Fibroblast of skin of left quadriceps (primary cell): ENCODE data around the gene TSEN15.
A peak's percentile ranks its signal among the peaks of the same experiment; 100 is the strongest.

Experiments used
- DNase-seq, 2 experiments: peaks; one replicate each; pipeline ENCODE4 v3.0.0-alpha.2; 2013; ENCODE audit warnings: low read depth in 2 of 2

Gene TSEN15

GRCh38 chr1:184051485-184052193, at the start of gene TSEN15:
Gene TSEN15 (plus strand): TSS chr1:184051730. CDS start chr1:184051756, 26 bp downstream.
- peak; percentile 77 to 80 for DNase-seq

DNA sequence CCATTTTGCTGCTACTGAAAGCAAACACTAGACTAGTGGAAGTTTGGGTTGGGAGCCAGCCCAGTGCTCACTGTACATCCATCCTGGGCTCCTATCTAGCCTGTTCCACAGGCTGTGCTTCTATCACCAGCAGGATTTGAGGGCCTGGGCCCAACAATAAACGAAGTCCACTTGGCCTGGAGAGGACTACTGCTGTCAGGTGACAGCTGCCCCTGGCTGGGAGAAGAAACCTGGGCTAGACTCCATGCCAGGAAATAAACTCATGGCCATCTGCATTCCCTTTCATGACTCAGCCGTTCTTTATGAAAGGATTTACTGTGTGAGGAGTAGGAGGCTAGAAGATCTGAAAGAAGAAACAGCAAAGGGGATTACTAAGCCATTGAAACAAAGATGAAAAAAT, 49.5 kb upstream of the TSEN15 start:
- peak; percentile 65 to 72 for DNase-seq

DNA sequence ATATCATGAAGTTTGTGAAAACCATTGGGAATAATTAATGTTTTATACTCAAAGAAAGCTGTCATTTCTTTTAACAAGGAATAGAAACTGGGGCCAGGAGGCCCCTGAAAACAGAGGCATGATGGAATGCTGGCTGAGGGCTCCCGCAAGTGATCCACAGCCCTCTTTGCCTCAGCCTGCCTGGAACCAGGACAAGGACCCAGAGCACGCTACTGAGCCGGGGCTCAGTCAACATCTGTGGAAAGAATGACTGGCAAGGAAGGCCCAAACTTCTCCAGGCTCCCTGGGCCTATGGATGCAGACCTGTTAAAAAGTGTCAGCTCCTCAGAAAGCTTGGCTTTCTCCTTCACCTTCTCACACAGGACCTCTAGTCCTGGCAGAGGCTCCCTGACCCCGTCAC, 46.6 kb upstream of the TSEN15 start:
- DNase-seq: no peak

GRCh38 chr1:184005506-184005905, 46.0 kb upstream of the TSEN15 start:
- no peak for DNase-seq

- DNase-seq: no peak
These were observed 40.7 kb upstream of the TSEN15 start for GRCh38 chr1:184010788-184011187.

- DNase-seq: no peak
These were observed 39.3 kb upstream of the TSEN15 start for GRCh38 chr1:184012187-184012586.

GRCh38 chr1:184014271-184014670, 37.3 kb upstream of the TSEN15 start:
- DNase-seq: peak in 1 of 2 experiments; percentile 22

DNA sequence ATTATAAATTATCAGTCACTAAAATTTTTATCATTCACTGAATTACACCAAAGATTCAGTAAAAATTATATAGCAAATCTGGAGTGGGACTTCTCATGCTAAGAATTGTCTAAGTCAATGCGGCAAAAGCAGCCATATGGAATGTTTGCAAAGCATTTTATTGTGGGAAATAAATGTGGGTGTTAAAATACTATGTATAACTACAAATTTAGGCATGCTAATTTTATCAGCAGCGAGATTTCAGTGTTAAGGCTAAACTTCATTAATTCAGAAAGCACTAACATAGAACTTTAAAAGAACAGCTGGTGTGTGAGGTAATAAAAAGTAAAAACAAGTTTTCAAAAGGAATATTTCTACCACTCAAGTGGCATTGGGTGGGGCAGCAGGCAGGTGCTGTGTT, 35.4 kb upstream of the TSEN15 start:
- DNase-seq: no peak

- DNase-seq: no peak
These were observed 34.2 kb upstream of the TSEN15 start for GRCh38 chr1:184017306-184017705.

- no peak for DNase-seq
These were observed 32.9 kb upstream of the TSEN15 start for GRCh38 chr1:184018622-184019021.

GRCh38 chr1:184019069-184019468, 32.5 kb upstream of the TSEN15 start:
- DNase-seq: no peak

GRCh38 chr1:184019506-184019905, 32.0 kb upstream of the TSEN15 start:
- DNase-seq: no peak

DNA sequence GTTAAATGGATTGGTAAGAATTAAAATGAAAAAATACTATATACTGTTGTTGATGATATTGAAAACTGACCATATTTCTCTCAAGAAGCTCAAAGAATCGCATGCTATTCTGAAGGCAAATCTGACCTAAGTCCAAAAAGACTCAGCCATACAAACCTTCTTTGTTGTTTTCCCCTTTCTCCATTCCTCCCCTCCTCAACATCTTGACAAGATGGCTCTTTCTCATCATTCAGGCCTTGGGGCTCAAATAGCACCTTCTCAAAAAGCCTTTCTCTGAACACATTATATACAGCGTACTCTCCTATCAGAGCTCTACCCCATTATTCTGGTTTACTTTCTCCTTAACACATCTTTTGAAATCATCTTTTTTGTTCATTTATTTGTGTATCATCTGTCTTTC, 31.2 kb upstream of the TSEN15 start:
- no peak for DNase-seq

- DNase-seq: no peak
These were observed 30.7 kb upstream of the TSEN15 start for GRCh38 chr1:184020855-184021254.

GRCh38 chr1:184021728-184022127, 29.8 kb upstream of the TSEN15 start:
- no peak for DNase-seq

- no peak for DNase-seq
These were observed 28.9 kb upstream of the TSEN15 start for GRCh38 chr1:184022668-184023067.

GRCh38 chr1:184023171-184023570, 28.4 kb upstream of the TSEN15 start:
- no peak for DNase-seq

DNA sequence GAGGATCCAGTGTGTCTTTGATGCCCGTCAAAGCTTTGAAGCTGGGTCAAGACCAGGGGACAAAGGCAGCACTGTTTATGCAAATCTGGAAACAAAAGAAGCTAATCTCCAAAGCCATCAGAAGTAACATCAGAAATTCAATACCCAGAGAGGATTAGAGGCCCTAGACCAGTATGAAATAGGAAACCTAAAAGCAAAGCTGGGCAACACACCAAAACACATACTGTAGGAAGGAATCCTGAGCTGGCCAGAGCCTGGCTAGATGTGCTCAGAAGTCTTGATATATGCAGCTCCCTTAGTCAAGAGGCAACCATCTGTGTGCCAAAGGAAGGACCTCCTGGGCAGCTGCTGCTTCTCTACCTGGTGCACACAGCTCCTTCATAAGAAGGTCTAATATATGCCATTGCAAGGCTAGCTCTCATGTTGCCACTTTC, 26.3 kb upstream of the TSEN15 start:
- peak; percentile 77 to 81 for DNase-seq

- DNase-seq: peak in 1 of 2 experiments; percentile 42
These were observed 23.5 kb upstream of the TSEN15 start for GRCh38 chr1:184027826-184028695.

GRCh38 chr1:184028854-184029623, 22.5 kb upstream of the TSEN15 start:
- DNase-seq: no peak

DNA sequence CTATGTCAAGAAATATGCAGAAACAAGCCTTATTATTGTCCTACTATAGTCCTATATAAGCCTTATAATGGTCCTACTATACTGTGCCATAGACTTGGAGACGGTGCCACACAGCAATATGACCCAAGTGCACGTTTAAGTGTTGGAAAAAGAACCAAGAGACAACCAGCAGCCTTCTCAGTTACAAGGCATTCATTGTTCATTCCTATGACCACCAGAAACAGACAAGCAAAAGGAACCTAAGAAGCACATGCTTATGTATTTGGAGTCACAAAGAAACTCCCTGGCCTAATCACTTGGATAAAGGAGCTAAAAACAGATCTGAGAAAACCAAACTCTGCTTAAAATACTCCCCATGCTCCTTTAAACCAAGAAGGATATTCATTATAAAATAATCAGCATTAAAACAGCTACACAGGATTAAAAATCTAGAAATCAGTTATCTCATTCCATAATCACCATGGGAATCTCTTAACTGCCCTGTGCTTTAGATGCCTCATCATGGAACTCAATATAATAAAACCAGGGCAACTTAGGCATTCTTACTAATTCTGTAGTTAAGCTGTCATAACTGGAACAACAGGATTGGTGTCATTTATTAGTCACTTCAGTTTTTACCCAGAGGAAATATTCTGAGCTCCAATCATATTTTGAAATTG, 21.0 kb upstream of the TSEN15 start:
- no peak for DNase-seq

- DNase-seq: no peak
These were observed 20.5 kb upstream of the TSEN15 start for GRCh38 chr1:184031092-184031408.
